ENCODE results near the gene LSAMP.

GRCh38 chr3:116002235-116002634 lies 443.1 kb downstream of the LSAMP start:
- TF ChIP-seq POLR2AphosphoS5 (IDR thresholded peaks at IDR 0.05) (no peak), POLR2A (IDR thresholded peaks at IDR 0.05) (no peak)

Measured in sigmoid colon (tissue), 4 donors.